ENCODE measurements around the gene P4HA1.

- TF ChIP-seq CTCF (conservative IDR thresholded peaks at IDR 0.05; ENCODE audit: low read length) (no peak), EZH2phosphoT487 (IDR thresholded peaks at IDR 0.05; ENCODE audit: borderline replicate concordance, low read depth, low read length) (no peak)
These were observed 20.1 kb downstream of the P4HA1 start for GRCh38 chr10:73076360-73077183.

Measured in OCI-LY7 (cell line).